Stimulated activated naive B cell treated with anti-CD40 and anti-IgM and Interleukin-4, amounts not matched to agents 10 μg/mL and 1 μg/mL and 100 μg/mL, for 72 hours (primary cell): ENCODE results near the gene EPRS1.

Experiments
- ATAC-seq, 2 donors: fragments of 150-1000 bp; cut with Tn5 transposase; replicated peaks; 2 replicates each; pipeline ENCODE4 v1.10.0; 2021; ENCODE audit warnings: moderate library complexity in 1 of 2
- DNase-seq: peaks from one replicate; pipeline ENCODE4 v3.0.0; 2021
- H3K27ac Mint-ChIP-seq: one replicate; pipeline ENCODE4 v1.8.0; 2022; ENCODE audit warnings: mild to moderate bottlenecking, mixed read lengths
- H3K27me3 Mint-ChIP-seq, 2 donors: one replicate each; pipeline ENCODE4 v1.8.0; 2022; ENCODE audit warnings: mixed read lengths in 2 of 2
- H3K36me3 Mint-ChIP-seq, 2 donors: one replicate each; pipeline ENCODE4 v1.8.0; 2022; ENCODE audit warnings: mixed read lengths in 2 of 2, mild to moderate bottlenecking in 1 of 2
- H3K4me1 Mint-ChIP-seq, 2 donors: one replicate each; pipeline ENCODE4 v1.8.0; 2022; ENCODE audit warnings: mixed read lengths in 2 of 2, mild to moderate bottlenecking in 1 of 2
- H3K4me3 Mint-ChIP-seq, 2 donors: one replicate each; pipeline ENCODE4 v1.8.0; 2022; ENCODE audit warnings: mild to moderate bottlenecking in 2 of 2, mixed read lengths in 2 of 2, moderate library complexity in 1 of 2
- H3K9me3 Mint-ChIP-seq, 2 donors: one replicate each; pipeline ENCODE4 v1.8.0; 2022; ENCODE audit warnings: mixed read lengths in 2 of 2, mild to moderate bottlenecking in 1 of 2

The EPRS1 gene

GRCh38 chr1:220011620-220012019 lies 34.7 kb downstream of the EPRS1 start:
- Mint-ChIP-seq H3K4me1 (peaks cover 1 to 5% of the 10 kb centered on the region in 2 donors), H3K36me3 (peaks cover 49 to 61% of the 10 kb centered on the region in 2 donors), H3K27ac (no peak overlapping the region), H3K27me3 (no peaks in the 10 kb centered on the region), H3K9me3 (no peaks in the 10 kb centered on the region), H3K4me3 (no peak overlapping the region)
- no peak for ATAC-seq
- no peak for DNase-seq

- peaks cover 31 to 44% of the 10 kb centered on the region in 2 donors for H3K36me3 Mint-ChIP-seq
- no peaks in the 10 kb centered on the region for H3K4me1 Mint-ChIP-seq
- H3K27me3 Mint-ChIP-seq = no peaks in the 10 kb centered on the region
- H3K9me3 Mint-ChIP-seq = no peaks in the 10 kb centered on the region
- DNase-seq = no peak
- ATAC-seq = no peak
- H3K4me3 Mint-ChIP-seq = no peak overlapping the region
- H3K27ac Mint-ChIP-seq = no peak overlapping the region
Observed at GRCh38 chr1:220007438-220007837, 38.9 kb downstream of the EPRS1 start.

DNA sequence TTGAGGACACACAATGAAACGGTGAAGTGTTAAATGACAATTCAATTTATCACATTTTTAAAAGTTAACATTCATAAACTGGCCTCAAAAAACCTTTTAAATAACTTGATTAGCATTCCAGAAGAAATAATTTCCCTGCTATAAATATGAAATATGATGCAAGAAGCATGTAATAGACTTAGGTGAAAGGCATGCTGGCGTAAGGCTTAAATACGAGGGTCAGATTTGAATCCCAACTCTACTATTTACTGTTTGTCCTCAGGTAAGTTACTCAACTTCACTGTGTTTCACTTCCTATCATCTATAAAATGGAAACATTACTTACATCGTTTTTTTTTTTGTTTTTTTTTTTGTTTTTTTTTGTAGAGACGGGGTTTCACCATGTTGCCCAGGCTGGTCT lies 40.8 kb downstream of the EPRS1 start:
- ATAC-seq (no peak), DNase-seq (no peak)
- no peak overlapping the region for H3K27ac Mint-ChIP-seq
- H3K27me3 Mint-ChIP-seq = no peaks in the 10 kb centered on the region
- no peaks in the 10 kb centered on the region for H3K4me1 Mint-ChIP-seq
- H3K9me3 Mint-ChIP-seq = no peaks in the 10 kb centered on the region
- H3K4me3 Mint-ChIP-seq = no peak overlapping the region
- H3K36me3 Mint-ChIP-seq = peaks cover 25 to 32% of the 10 kb centered on the region in 2 donors

DNA sequence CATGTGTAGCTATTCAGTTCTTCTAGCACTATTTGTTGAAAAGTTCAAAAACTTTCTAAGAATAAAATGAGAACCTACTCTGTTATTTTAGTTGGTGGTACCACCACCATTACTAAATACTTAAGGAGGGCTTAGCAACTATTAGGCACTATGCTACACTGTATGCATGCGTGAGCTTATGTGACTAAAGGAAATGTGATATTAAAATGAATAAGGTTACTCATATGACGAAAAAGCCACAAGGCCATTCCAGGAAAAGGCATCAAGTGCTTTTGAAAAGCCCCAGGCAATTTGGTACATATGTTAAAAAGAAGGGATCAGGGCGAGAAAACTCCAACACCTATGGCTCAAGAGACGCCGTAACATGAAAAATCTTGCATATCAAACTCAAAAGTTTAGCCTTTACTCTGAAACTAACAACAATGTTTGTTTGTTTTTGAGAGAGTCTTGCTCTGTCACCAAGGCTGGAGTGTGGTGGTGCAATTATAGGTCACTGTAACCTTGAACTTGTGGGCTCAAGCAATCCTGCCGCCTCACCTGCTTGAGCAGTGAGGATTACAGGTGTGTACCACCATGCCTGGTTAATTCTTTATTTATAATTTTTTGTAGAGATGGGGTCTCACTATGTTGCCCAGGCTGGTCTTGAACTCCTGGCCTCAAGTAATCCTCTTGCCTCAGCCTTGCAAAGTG lies 42.5 kb downstream of the EPRS1 start:
- Mint-ChIP-seq H3K4me1 (no peaks in the 10 kb centered on the region), H3K27me3 (no peaks in the 10 kb centered on the region), H3K4me3 (no peak overlapping the region), H3K27ac (no peak overlapping the region), H3K9me3 (no peaks in the 10 kb centered on the region), H3K36me3 (peaks cover 21 to 29% of the 10 kb centered on the region in 2 donors)
- DNase-seq = no peak
- ATAC-seq = no peak

DNA sequence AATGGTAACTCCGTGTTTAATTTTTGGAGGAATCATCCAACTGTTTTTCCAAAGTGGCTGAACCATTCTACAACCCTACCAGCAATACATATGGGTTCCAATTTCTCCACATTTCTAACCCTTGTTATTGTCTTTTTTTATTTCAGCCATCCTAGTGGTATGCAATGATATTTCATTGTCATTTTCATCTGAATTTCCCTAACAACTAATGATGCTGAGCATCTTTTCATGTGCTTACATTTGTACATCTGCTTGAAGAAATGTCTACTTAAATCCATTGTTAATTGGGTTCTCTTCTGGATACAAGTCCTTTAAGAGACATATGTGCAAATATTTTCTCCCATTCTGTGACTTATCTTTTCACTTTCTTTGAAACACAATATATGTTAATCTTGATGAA lies 43.3 kb downstream of the EPRS1 start:
- Mint-ChIP-seq H3K27ac (no peak overlapping the region), H3K9me3 (no peaks in the 10 kb centered on the region), H3K27me3 (no peaks in the 10 kb centered on the region), H3K36me3 (peaks cover 26 to 29% of the 10 kb centered on the region in 2 donors), H3K4me1 (no peaks in the 10 kb centered on the region), H3K4me3 (no peak overlapping the region)
- DNase-seq = no peak
- ATAC-seq = no peak

GRCh38 chr1:220001095-220001501 lies 45.2 kb downstream of the EPRS1 start:
- no peak overlapping the region for H3K4me3 Mint-ChIP-seq
- no peaks in the 10 kb centered on the region for H3K9me3 Mint-ChIP-seq
- no peaks in the 10 kb centered on the region for H3K4me1 Mint-ChIP-seq
- H3K27ac Mint-ChIP-seq = no peak overlapping the region
- DNase-seq (no peak), ATAC-seq (no peak)
- no peaks in the 10 kb centered on the region for H3K27me3 Mint-ChIP-seq
- peaks cover 20 to 25% of the 10 kb centered on the region in 2 donors for H3K36me3 Mint-ChIP-seq

- H3K36me3 Mint-ChIP-seq = peaks cover 28 to 32% of the 10 kb centered on the region in 2 donors
- no peaks in the 10 kb centered on the region for H3K4me1 Mint-ChIP-seq
- DNase-seq = no peak
- H3K4me3 Mint-ChIP-seq = no peak overlapping the region
- ATAC-seq = no peak
- no peaks in the 10 kb centered on the region for H3K27me3 Mint-ChIP-seq
- H3K9me3 Mint-ChIP-seq = no peaks in the 10 kb centered on the region
- no peak overlapping the region for H3K27ac Mint-ChIP-seq
Observed at GRCh38 chr1:219999821-220000220, 46.5 kb downstream of the EPRS1 start.
